GM18517 (cell line): ENCODE data around the gene RNASEH2B.
A peak's percentile ranks its signal among the peaks of the same experiment; 100 is the strongest.

Experiments used
- ATAC-seq: cut with Tn5 transposase; IDR thresholded peaks from one replicate; pipeline ENCODE4 v1.9.1; 2021; ENCODE audit warnings: mild to moderate bottlenecking, moderate library complexity; ENCODE audit not compliant: unreplicated experiment

The RNASEH2B gene

GRCh38 chr13:50905256-50905655 lies 4.3 kb upstream of the RNASEH2B start:
- ATAC-seq = no peak

DNA sequence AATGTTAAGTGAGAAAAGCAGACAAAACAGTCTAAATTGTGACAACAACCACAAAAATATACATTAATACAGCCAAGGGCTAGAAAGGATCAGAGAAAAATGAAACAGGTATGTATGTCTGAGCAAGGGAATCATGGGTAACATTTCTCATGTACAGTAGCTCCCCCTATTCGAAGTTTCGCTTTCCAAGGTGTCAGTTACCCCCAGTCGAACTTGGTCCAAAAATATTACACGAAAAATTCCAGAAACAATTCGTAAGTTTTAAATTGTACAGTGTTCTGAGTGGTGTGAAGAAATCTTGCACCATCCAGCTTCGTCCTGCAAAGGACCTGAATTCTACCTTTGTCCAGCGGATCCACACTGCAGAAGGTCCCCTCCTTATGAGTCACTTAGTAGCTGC lies 1.8 kb upstream of the RNASEH2B start:
- no peak for ATAC-seq

GRCh38 chr13:50908371-50908770 lies 1.2 kb upstream of the RNASEH2B start:
- ATAC-seq = no peak

- no peak for ATAC-seq
Observed at GRCh38 chr13:50910485-50910805, 854 bp downstream of the RNASEH2B start.

- no peak for ATAC-seq
Observed at GRCh38 chr13:50911081-50911631, 1.6 kb downstream of the RNASEH2B start.

DNA sequence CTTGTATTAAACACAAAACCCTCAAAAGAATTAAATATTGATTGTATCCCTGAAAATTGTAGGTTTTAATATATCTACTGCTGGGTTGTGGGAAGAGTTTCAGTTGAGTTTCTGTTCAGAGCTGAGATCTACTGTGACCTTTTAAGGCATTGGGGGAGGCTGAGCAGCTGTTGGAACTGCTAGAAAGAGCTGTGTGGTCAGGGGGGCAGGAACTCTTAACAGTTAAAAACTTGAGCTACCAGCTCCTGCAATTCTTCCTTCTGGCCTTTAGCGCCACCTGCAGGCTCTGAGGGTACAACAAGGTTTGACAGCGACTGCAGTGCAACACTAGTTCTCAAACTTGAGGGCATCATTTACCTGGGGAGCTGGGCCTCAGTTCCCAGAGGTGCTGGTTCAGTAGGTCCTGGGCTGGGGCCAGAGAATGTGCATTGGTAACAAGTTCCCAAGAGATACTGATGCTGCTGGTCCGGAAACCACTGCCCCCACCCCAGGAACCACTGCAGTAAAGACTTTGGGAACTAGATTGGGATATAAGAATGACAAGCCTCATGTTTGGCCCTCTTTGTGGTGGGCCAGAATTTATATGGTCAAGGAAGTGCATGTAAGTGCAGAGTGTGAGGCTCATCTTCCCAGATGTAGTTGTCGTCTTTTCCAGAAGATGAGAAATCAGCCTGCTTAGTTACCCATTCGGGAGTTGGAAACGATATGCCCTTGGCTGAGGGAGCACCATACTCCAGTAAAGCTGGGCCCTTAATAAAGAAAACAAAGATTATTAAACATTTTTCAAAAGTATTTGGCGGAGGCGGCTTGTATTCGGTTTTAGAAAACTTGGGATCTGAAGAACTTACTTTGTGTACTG lies 2.6 kb downstream of the RNASEH2B start:
- peak; percentile 60 for ATAC-seq

GRCh38 chr13:50912851-50913250 lies 3.3 kb downstream of the RNASEH2B start:
- no peak for ATAC-seq

DNA sequence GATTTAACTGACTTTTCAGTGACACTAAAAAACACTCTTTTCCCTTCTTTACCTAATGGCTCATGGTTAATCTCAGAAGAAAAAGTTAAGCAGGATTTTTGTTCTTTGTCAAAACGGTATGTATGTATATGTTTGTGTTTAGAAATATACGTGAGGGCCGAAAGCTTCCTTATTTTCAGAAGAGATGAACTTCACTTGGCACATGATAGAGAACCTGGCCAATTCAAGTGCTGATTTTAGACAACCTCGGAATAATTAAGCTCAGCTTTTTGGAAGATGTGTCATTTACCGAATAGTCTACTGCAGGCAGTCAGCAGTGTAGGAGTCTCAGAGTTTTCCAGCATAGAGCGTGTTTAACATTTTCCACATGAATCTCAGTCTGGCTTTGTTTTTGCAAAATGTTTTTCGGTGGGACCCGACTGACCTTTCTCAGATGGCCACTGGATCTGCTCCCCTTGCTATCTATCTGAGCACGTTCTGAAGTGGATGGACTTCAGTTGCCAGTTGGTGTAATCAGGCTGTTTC lies 4.6 kb downstream of the RNASEH2B start:
- ATAC-seq = no peak

DNA sequence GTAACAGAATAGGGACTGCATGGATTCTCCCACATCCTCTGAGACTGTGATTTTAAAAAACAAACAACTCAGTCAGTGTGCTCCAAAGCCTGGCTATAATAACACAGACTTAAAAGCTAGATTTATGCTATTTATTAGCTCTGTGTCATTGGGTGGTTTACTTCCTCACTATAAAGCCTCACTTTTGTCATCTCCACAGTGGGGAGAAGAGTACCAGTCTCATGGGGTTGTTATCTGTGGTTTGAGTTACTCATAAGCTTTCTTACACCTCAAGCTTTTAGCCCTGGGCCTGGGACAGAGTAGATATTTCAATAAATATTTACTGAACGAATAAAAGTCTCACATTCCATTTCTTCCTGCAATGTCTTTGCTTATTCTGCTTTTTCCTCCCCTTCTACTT lies 5.3 kb downstream of the RNASEH2B start:
- no peak for ATAC-seq

GRCh38 chr13:50915565-50915964 lies 6.0 kb downstream of the RNASEH2B start:
- no peak for ATAC-seq

DNA sequence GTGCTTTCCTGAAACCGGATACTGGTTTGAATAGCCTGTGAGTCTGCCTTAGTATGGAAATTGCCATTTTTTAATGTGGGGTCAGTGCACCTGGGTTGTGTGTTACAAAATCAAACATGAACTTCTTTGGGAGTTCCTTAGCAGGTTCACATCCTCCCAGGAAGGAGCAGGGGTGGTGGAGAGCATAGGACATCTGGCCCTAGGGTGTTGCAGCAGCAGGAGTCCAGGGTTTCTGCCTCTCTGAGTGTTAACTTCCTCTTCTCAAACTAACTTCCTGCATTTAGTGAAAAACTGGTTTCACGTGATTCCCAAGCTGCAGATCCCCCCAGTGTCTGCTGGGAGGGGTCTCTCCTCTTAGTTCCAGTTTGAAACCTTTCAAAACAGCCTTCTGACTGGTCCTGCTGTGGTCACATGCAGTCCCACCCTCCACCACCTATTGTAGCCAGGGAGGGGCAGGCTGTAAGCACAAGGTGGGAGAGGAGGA lies 7.2 kb downstream of the RNASEH2B start:
- ATAC-seq = no peak

DNA sequence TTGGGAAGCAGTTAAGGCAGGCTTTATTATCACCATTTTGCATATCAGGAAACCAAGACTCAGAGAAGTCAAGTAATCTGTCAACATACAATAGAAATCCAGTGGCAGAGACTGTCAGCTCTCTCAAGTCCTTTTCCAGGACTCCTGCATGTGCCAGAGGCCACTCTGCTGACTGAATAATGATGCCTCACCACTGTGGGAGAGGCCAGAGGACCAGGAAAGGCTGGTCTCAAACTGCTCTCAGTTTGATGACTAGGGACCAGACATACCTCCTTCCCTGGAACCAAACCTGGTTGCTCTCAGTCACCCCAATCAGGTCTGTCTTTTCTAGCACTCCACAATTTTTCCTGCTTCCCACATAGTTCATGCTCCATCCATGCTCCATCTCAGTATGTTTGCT lies 8.0 kb downstream of the RNASEH2B start:
- ATAC-seq = no peak

- no peak for ATAC-seq
Observed at GRCh38 chr13:50918567-50918966, 9.0 kb downstream of the RNASEH2B start.

GRCh38 chr13:50919277-50919676 lies 9.7 kb downstream of the RNASEH2B start:
- ATAC-seq = no peak

DNA sequence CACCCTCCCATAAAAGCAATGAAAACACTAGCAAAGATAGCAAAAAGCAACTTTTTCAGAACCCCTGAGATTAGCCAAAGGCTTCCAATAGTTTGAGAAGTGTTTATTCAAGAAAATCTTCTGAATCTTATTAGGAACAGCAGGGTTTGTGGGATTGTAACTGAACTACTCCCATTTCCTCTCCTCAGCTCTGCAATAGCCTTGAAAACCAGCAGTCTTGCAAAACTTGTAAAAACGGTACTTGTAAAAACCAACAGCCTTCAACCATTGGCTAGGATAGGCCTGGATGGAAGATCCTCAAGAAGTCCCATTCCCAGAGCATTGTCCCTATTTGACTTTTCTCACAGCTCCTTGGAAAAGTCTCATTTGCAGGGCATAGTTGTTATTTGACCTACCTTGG lies 12.1 kb downstream of the RNASEH2B start:
- ATAC-seq = no peak

DNA sequence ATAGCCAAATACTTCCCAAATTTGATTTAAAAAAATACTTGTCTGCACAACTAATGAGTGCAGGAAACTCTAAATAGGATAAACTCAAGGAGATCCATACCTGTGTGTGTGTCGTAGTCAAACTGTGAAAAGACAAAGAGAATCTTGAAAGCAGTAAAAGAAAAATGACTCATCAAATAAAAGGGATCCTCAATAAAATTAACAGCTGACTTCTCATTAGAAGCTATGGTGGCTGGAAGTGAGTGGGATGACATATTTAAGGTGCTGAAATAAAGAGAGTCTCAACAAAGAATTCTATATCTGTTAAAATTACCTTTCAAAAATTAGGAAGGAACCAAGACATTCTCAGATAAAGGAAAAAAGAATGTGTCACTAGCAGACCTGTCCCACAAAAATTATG lies 13.7 kb downstream of the RNASEH2B start:
- ATAC-seq = no peak

- ATAC-seq = no peak
Observed at GRCh38 chr13:50924025-50924424, 14.4 kb downstream of the RNASEH2B start.

DNA sequence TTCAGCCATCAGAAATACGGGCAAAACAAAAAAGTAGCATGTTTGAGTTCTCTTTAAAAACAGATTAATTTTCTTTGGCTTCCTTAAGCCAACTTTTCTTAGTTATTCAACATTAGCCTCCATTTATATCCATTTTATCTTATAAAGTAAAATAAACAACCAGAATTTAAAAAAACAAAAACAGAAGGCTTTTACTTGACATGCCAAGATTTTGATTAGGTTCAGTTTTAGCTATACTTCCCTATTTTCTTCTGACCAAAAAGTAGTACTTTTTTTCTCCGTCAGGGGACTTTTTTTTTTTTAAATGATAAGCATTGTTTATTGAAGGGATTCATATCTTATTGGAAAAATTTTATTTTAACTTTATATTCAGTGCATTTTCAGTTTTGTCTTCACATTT lies 18.1 kb downstream of the RNASEH2B start:
- ATAC-seq = no peak

- ATAC-seq = no peak
Observed at GRCh38 chr13:50928102-50928501, 18.5 kb downstream of the RNASEH2B start.

- ATAC-seq = no peak
Observed at GRCh38 chr13:50928659-50929462, 19.3 kb downstream of the RNASEH2B start.

DNA sequence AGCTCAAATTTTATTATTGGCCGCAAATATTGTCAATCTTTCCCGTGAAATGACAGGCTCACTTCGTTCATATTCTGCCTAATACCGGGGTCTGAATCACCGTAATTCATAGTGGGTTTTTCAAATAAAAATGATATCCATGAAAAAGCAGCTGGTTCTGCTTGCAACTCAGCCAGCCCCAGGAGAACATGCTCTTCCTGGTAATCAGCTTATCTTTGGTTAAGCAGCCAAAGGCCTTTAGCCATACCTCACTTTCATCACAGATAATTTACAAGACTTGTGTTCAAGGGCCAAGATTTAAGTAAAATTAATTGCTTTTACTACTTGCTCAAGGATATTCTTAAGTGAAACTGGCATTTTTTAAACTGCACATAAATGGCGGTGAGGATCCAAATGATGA lies 22.5 kb downstream of the RNASEH2B start:
- ATAC-seq = no peak
